Activated T-cell treated with anti-CD3 and anti-CD28 coated beads for 24 hours (primary cell): ENCODE data around the gene STMND1.
"Not testable (repeated sequence)": the region's sequence is repeated elsewhere in the genome, so short reads cannot be mapped to it uniquely, and the experiment has no call there.

Source experiments
- DNase-seq: peaks from one replicate; pipeline ENCODE4 v3.0.0-alpha.2; 2020; ENCODE audit warnings: low read depth

Gene STMND1

GRCh38 chr6:17101422-17102257 is at the start of gene STMND1:
STMND1 (plus strand) TSS chr6:17102050; CDS start chr6:17102258, 208 bp downstream.
- no peak for DNase-seq

GRCh38 chr6:17054647-17055046 is 47.2 kb upstream of the STMND1 start:
- no peak for DNase-seq

DNA sequence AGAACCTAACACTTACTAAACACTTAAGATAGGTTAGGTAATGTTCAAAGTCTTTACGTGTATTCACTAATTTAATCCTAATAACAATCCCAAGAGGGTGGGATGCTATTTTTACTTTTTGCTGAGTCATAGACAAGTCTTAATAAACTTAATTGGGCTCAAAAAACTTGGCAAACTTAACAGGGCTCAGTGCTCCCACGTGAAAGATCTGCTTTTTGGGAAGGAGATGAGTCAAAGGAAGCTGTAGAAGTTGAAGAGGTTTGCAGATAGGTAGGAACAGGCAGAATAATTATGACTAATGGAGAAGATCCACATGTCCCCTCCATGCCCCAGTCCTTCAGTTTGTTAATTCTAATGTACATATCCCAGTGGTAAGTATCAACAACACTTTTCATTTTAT is 44.5 kb upstream of the STMND1 start:
- DNase-seq: no peak

GRCh38 chr6:17058550-17058949 is 43.3 kb upstream of the STMND1 start:
- DNase-seq: no peak

DNA sequence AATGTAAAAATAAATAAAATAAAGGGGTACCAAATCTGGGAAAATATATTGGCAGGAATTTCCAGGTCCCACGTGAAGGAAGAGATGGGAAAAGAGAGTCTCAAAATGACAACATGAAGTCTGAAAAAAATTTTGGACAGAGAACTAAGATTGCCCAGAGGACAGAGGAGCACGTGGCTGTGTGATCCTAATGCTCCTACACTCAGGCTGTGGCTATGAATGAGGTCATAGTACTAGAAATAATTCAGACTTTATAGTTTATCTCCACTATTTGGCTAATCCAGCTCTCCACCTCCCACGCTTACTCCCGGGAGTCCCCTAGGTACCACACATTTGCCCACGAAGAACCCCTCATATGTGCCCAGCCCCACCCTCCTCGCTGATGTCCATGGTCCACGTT is 42.8 kb upstream of the STMND1 start:
- no peak for DNase-seq

DNA sequence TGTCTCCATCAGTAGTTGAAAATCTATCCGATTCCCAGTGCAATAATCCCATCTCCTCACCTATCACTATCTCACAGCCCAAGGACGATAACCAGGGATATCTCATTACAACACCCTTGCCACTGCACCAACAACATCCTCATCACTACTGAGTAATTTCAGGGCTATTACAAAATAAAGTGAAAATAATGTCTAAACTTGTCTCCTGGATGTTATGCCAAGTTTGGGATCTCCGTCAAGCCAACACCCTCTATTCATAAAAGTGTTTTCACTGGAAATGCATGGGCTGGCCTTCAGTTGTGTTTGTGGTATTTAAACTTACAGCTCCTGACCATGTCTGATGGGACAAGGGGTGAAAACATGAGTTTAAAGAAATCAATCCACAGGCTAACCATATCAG is 42.0 kb upstream of the STMND1 start:
- DNase-seq: no peak

GRCh38 chr6:17061097-17061496 is 40.8 kb upstream of the STMND1 start:
- DNase-seq: no peak

DNA sequence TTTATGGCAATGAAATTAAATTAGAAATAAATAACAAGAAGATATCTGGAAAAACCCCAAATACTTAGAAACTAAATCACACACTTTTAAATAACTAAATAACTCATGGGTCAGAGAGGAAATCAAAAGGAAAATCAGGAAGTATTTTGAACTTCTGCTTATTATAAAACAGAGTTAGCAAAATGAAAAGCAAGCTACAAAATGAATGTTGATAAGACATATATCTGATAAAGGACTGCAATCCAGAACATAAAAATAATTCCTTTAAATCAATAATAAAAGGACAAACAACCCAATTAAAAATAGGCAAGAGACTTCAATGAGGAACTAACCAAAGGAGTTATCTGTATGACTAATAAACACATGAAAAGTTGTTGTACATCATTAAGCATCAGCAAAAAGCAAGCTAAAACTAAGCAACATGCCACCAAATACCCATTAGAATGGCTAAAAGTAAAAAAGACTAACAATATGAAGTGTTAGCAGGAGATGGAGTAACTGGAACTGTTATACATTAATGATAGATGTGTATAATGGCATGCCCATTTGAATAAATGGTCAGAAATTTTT is 38.9 kb upstream of the STMND1 start:
- DNase-seq: no peak

DNA sequence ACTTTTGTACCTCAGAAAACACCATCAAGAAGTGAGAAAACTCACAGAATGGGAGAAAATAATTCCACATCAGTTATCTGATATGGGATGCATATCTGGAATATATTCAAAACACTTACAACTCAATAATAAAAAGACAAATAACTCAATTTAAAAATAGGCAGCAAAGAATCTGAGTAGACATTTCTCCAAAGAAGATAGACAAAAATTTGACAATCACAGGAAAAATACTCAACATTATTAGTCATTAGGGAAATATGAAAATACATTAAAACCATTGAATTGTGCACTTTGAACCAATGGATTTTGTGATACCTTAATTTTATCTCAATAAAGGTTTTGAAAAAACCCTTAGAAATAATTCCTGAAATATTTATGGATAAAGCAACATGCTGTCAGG is 36.9 kb upstream of the STMND1 start:
- DNase-seq: no peak

DNA sequence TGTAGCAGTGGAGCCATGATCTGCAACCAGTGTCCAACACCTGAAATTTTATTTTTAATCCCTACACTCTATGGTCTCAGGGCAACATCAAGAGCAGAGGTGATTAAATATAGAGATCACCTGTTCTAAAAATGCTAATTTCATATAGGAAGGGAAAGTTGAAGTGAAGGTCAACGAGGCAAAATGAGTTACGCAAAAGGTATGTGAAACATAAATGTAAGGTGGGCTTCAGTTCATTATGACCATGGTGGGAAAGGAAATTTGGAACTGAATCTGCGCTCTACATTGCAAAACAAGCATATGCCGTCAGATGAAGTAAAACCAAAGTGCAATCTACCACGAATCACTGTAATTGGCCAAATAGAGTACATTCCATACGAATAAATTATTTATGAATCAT is 35.2 kb upstream of the STMND1 start:
- DNase-seq: no peak

DNA sequence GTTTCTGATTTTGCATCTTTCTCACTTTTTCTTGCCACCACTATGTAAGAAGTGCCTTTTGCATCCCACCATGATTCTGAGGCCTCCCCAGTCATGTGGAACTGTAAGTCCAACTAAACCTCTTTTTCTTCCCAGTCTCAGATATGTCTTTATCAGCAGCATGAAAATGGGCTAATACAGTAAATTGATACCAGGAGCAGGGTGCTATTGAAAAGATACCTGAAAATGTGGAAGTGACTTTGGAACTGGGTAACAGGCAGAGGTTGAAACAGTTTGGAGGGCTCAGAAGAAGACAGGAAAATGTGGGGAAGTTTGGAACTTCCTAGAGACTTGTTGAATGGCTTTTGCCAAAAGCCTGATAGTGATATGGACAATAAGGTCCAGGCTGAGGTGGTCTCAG is 32.9 kb upstream of the STMND1 start:
- not testable (repeated sequence) for DNase-seq

- DNase-seq: not testable (repeated sequence)
Measured at GRCh38 chr6:17070400-17070799, 31.4 kb upstream of the STMND1 start.

DNA sequence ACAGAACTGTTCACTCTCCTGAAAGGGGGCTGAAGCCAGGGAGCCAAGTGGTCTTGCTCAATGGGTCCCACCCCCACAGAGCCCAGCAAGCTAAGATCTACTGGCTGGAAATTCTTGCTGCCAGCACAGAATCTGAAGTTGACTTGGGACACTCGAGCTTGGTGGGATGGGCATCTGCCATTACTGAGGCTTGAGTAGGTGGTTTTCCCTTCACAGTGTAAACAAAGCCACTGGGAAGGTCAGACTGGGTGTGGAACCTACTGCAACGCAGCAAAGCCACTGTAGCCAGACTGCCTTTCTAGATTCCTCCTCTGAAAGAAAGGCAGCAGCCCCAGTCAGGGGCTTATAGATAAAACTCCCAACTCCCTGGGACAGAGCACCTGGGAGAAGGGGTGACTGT is 28.3 kb upstream of the STMND1 start:
- not testable (repeated sequence) for DNase-seq

DNA sequence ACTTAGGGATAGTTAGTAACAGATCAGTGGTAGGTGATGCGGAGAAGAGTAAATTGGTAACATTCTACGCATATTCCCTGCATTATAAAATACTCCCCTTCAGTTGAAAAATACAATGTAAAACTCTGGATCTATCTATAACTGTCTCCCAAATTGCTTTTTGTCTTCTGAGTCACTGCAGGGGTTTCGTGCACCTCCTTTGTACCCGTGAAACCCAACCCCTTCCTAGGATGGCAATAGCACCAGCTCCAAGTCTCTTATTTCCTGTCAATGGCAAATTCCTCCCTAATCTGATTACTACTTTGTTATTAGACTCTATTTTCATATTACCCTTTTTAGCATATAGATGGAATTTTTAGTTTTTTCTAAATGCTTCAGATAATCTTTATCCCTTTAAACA is 20.6 kb upstream of the STMND1 start:
- DNase-seq: no peak

DNA sequence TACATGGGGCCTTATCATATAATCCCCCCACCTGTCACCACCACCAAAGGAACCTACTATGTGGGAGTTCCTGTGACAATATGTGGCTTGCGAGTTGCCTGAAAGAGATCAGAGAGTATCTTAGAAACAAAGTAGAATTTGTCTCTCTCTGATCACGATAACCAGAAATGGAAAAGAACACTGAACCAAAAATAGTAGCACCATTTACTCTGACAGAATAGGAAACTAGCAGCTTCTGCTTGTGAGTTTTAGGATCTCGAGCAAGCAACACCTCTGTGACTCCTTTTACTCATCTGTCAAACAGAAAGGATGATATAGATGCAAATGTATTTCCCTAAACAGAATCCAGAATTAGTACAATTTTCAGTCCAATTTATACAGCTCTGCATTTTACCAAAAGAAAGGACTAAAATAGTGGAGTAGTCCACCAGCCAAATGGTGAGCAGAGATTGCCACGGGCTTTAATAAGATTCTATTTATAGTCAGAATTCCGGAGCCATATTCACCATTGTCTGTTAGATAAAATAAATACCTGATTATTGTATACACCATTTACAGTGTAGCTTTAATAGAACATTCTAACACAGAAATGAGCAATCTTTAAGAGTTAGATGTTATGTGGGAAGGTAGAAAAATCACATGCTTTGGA is 19.9 kb upstream of the STMND1 start:
- no peak for DNase-seq

DNA sequence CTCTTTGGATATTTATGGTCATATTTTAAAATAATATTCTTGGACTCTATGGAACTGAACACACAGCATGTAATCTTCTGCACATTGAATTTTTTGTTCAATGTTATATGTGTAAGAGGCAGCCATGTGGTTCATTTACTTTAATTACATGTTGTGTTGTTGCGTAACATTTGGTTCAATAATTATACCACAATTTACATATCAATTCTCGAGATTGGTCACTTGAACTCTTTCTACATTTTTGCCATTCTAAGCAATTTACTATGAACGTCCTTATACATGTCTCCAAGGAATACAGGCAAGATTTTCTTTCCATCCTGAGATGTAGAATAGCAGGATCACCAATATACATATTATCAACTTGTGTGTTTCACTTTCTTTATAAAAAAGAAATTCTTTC is 18.5 kb upstream of the STMND1 start:
- DNase-seq: no peak

DNA sequence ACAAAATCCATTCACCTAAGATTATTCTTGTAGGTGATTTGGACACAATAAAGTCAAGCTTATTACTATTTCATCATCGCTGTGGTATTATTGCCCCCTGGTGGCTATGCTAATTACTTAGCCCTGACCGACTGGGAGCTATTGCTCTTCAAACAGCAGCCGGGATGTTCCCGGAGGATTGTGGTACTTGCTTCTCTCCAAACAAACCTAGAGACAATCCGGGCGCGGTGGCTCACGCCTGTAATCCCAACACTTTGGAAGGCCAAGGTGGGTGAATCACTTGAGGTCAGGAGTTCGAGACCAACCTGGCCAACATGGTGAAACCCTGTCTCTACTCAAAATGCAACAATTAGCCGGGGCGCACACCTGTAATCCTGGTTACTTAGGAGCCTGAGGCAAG is 15.4 kb upstream of the STMND1 start:
- peak; percentile 7 for DNase-seq

- no peak for DNase-seq
Measured at GRCh38 chr6:17088091-17088611, 13.7 kb upstream of the STMND1 start.

- DNase-seq: no peak
Measured at GRCh38 chr6:17091122-17091521, 10.7 kb upstream of the STMND1 start.

DNA sequence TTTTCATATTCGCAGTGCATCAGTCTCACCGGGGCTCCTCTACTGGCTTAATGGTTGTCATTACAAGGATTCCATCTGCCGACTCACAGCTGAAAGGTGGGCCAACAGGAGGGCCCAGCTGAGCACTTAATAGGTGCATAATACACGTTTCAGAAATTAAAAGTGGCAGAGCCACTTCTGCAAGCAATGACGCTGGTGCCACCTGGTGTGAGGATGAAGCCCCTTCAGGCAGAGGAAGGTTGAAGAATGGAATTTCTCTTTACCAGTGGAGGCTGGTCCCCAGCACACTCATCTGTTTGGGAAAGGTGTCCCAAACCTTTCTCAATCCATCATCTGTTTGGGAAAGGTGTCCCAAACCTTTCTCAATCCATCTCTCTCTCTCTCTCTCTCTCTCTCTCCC is 8.2 kb upstream of the STMND1 start:
- DNase-seq: no peak

DNA sequence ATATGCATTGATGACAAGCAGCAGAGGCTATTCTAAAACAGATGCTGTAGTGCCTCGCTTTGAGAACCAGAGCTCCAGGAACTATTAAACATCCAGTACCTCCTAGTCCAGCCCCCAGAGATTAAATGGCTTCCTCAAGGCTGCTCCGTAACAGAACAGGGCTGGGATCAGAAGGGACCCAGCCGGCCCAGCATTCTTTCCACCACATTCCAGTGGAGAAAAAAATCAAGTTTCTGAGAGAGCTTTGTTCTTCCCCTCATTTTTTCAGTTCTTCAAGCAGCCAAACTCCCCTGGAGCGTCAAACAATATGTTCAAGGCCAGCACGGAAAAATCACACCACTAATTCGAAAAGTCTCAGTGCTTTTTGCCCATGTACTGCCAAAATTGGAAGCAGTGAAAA is 5.8 kb upstream of the STMND1 start:
- no peak for DNase-seq

DNA sequence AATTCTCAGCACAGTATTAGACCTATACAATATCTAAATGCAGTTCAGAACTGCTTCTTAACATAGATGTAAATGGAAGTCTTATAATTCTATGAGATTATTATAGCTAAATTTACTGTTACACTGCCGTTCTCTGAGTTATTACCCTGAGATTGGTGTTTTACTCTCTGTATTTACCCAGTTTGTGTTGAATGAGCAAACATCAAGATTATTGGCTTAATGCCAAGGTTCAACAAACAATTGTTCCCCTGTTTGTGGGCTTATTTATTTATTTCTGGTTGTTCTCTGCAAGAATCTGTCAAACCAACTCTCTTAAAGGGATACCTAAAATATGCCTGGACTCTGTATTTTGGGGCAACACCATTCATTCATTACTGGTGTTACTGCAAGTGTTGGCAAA is 5.2 kb upstream of the STMND1 start:
- no peak for DNase-seq

DNA sequence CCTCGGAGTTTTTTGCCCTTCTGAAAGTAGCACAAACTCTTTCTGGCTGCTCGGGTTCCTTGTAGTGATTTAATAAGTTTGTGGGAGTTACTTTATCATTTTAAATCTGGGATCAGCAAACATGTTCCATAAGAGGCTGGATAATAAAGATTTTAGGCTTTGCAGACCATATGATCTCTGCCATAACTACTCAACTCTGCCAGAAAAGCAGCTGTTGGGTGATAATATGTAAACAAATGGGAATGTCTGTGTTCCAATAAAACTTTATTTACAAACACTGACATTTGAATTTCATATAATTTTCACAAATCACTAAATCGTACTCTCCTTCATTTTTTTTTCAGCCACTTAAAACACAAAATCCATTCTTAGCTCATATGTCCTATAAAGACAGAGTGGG is 3.9 kb upstream of the STMND1 start:
- no peak for DNase-seq
